Stomach (tissue), 9 donors: ENCODE measurements around the gene ZNF576. TPM values are rescaled to one million over a fixed set of nuclear protein-coding genes. Genes with fewer than 3 reads are reported as not detected.
"Not testable (repeated sequence)": the region's sequence is repeated elsewhere in the genome, so short reads cannot be mapped to it uniquely, and the experiment has no call there.

Source experiments
- DNase-seq, 2 donors: peaks; one replicate each; pipeline versions ENCODE4 v3.0.0 to v3.0.0-alpha.2; 2013 to 2019
- H3K27ac ChIP-seq, 5 donors: fragments of 200-600 bp in 4 of 5; sonication (generic) in 4 of 5; one replicate each; pipeline ENCODE4 v1.5.1; 2013 to 2019; ENCODE audit warnings: mild to moderate bottlenecking in 1 of 5, moderate library complexity in 1 of 5
- H3K27me3 ChIP-seq, 3 donors: fragments of 200-600 bp; sonication (generic); one replicate each; pipeline ENCODE4 v1.5.1; 2017 to 2019; ENCODE audit warnings: mixed run types in 1 of 3
- H3K36me3 ChIP-seq, 4 donors: fragments of 200-600 bp; sonication (generic); 1 replicate in 3 of 4; 2 replicates in 1 of 4; pipeline ENCODE4 v1.5.1; 2016 to 2019
- H3K4me1 ChIP-seq, 4 donors: fragments of 200-600 bp; sonication (generic); one replicate each; pipeline ENCODE4 v1.5.1; 2016 to 2019
- H3K4me3 ChIP-seq, 4 donors: fragments of 200-600 bp; sonication (generic) in 3 of 4; one replicate each; pipeline ENCODE4 v1.5.1; 2016 to 2019; ENCODE audit warnings: mild to moderate bottlenecking in 1 of 4
- H3K9me3 ChIP-seq, 4 donors: fragments of 200-600 bp; sonication (generic); one replicate each; pipeline ENCODE4 v1.5.1; 2016 to 2019
- CTCF ChIP-seq, 7 experiments: fragments of 450-650 bp in 4 of 7; fragments of 200-600 bp in 3 of 7; sonication (generic) in 3 of 7; IDR thresholded peaks; one replicate each; pipeline ENCODE4 v1.5.1; 2016 to 2019; ENCODE audit warnings: antibody characterized with exemption in 7 of 7, control low read depth in 2 of 7, mild to moderate bottlenecking in 1 of 7
- EP300 ChIP-seq: sonication (generic); formaldehyde crosslinking; IDR thresholded peaks from one replicate; pipeline ENCODE4 v1.6.1; 2017; ENCODE audit warnings: antibody characterized with exemption
- POLR2A ChIP-seq, 4 donors: fragments of 450-650 bp; IDR thresholded peaks; one replicate each; pipeline ENCODE4 v1.6.1; 2016; ENCODE audit warnings: antibody characterized with exemption in 4 of 4, control low read depth in 2 of 4, mild to moderate bottlenecking in 1 of 4, moderate library complexity in 1 of 4
- POLR2AphosphoS5 ChIP-seq, 3 donors: sonication (generic); formaldehyde crosslinking; IDR thresholded peaks; one replicate each; pipeline ENCODE4 v1.6.1; 2016; ENCODE audit warnings: antibody characterized with exemption in 3 of 3
- WGBS, 5 donors: extraction: QIAGEN DNeasy Blood & Tissue Kit in 3 of 5; methylation state at CpG; one replicate each; pipeline versions ENCODE4 v1.1.5 to v1.1.7; 2013 to 2018; 5-methylcytosine and 5-hydroxymethylcytosine counted together
- intact Hi-C: fragments of 100-400 bp; cut with DNase I; formaldehyde crosslinking; loops from one replicate; pipeline ENCODE4 v1.15.1; 2023; ENCODE audit warnings: low total_unique reads
- polyA plus RNA-seq, 3 donors: library from polyadenylated mRNA; stranded (reverse); fragments of 200-250 nt; gene quantifications; one replicate each; pipeline ENCODE4 v1.2.3, GENCODE V29; 2013
- total RNA-seq, 5 donors: library from RNA; depleted of rRNA; stranded (reverse); fragments of >200 nt; gene quantifications; one replicate each; pipeline versions ENCODE4 v1.1.0 to v1.2.3, GENCODE V29; 2014 to 2016
- donor health status: healthy with polysubstance abuse.
- donor health status: Bipolar disorder and iron deficiency.
- donor health status: healthy.

ZNF576 gene
- total and polyA plus RNA-seq, 8 donors: 4.2 to 21.6 (median 15.6) TPM; not detected in 1

GRCh38 chr19:43634872-43635560, 38.6 kb downstream of the ZNF576 start:
- peak overlapping the region in 1 of 4 donors; percentile 1 for H3K4me3 ChIP-seq
- H3K27me3 ChIP-seq: peaks cover 0 to 40% (median 9%) of the 10 kb centered on the region in 3 donors
- intact Hi-C loops: no loop called here
- H3K36me3 ChIP-seq: no peaks in the 10 kb centered on the region
- H3K9me3 ChIP-seq: no peaks in the 10 kb centered on the region
- TF ChIP-seq POLR2AphosphoS5 (IDR thresholded peaks at IDR 0.05): no peak
- no peak for TF ChIP-seq EP300
- TF ChIP-seq POLR2A (IDR thresholded peaks at IDR 0.05): no peak
- TF ChIP-seq CTCF (IDR thresholded peaks at IDR 0.05): no peak
- DNase-seq: peak in 1 of 2 donors; percentile 75
- 25 to 52% (median 33%) methylated on average over 14 to 17 of the region's 17 CpGs for WGBS, 5 donors
- peak overlapping the region in 2 of 5 donors; percentile 22 to 39 for H3K27ac ChIP-seq
- H3K4me1 ChIP-seq: peaks cover 6 to 33% (median 17%) of the 10 kb centered on the region in 4 donors

GRCh38 chr19:43635561-43635940, 39.2 kb downstream of the ZNF576 start:
- H3K4me3 ChIP-seq, H3K9me3 ChIP-seq, H3K36me3 ChIP-seq, intact Hi-C loops, DNase-seq: not testable (repeated sequence)
- H3K27me3 ChIP-seq: peaks cover 0 to 46% (median 14%) of the 10 kb centered on the region in 3 donors
- 62 to 85% (median 65%) methylated on average over 2 of the region's 2 CpGs for WGBS, 5 donors
- H3K4me1 ChIP-seq: peaks cover 12 to 38% (median 22%) of the 10 kb centered on the region in 4 donors
- H3K27ac ChIP-seq: peak overlapping the region in 2 of 5 donors; percentile 22 to 39

- Histone ChIP-seq H3K4me1 (peaks cover 13 to 40% (median 24%) of the 10 kb centered on the region in 4 donors), H3K9me3 (no peaks in the 10 kb centered on the region), H3K27ac (peak overlapping the region in 2 of 5 donors; percentile 22 to 39), H3K27me3 (peaks cover 0 to 52% (median 16%) of the 10 kb centered on the region in 3 donors), H3K4me3 (no peak overlapping the region), H3K36me3 (no peaks in the 10 kb centered on the region)
- intact Hi-C loops: no loop called here
- 78 to 85% (median 80%) methylated on average over 9 to 14 of the region's 14 CpGs for WGBS, 5 donors
- no peak for TF ChIP-seq POLR2AphosphoS5 (IDR thresholded peaks at IDR 0.05)
- no peak for TF ChIP-seq POLR2A (IDR thresholded peaks at IDR 0.05)
- TF ChIP-seq EP300: no peak
- no peak for TF ChIP-seq CTCF (IDR thresholded peaks at IDR 0.05)
- DNase-seq: peak in 1 of 2 donors; percentile 46
Measured at GRCh38 chr19:43636121-43636683, 39.8 kb downstream of the ZNF576 start.

GRCh38 chr19:43638214-43638994, 42.0 kb downstream of the ZNF576 start:
- intact Hi-C loops: no loop called here
- 64 to 79% (median 74%) methylated on average over 13 of the region's 13 CpGs for WGBS, 5 donors
- H3K4me3 ChIP-seq: peak overlapping the region in 3 of 4 donors; percentile 46 to 70 (median 59)
- no peaks in the 10 kb centered on the region for H3K9me3 ChIP-seq
- peaks cover 0 to 57% (median 16%) of the 10 kb centered on the region in 3 donors for H3K27me3 ChIP-seq
- no peak for TF ChIP-seq CTCF (IDR thresholded peaks at IDR 0.05)
- no peaks in the 10 kb centered on the region for H3K36me3 ChIP-seq
- no peak overlapping the region for H3K27ac ChIP-seq
- no peak for DNase-seq
- peaks cover 13 to 40% (median 24%) of the 10 kb centered on the region in 4 donors for H3K4me1 ChIP-seq
